DMS153 treated with DMSO at 0.1 percent for 48 hours (cell line): ENCODE data around the gene E4F1.

Source experiments
- DNase-seq: peaks from one replicate; lab custom pipeline; 2025; ENCODE audit not compliant: unreplicated experiment; lab: John Stamatoyannopoulos, UW

E4F1 gene

GRCh38 chr16:2205104-2205966 lies 18.1 kb upstream of the E4F1 start, which contains the start of gene MLST8:
Gene MLST8 (plus strand): TSS chr16:2205454. CDS start chr16:2206086, 632 bp downstream.
- DNase-seq, result peak; percentile 62

GRCh38 chr16:2205967-2206313 lies 17.5 kb upstream of the E4F1 start:
- DNase-seq, result no peak

- DNase-seq, result no peak
Measured at GRCh38 chr16:2206420-2206779, 17.0 kb upstream of the E4F1 start.

- DNase-seq, result no peak
Measured at GRCh38 chr16:2206780-2207433, 16.5 kb upstream of the E4F1 start.

- no peak for DNase-seq
Measured at GRCh38 chr16:2207872-2208271, 15.5 kb upstream of the E4F1 start.

GRCh38 chr16:2208308-2208707 lies 15.1 kb upstream of the E4F1 start:
- no peak for DNase-seq

GRCh38 chr16:2208772-2209171 lies 14.6 kb upstream of the E4F1 start:
- DNase-seq, result no peak

- DNase-seq, result no peak
Measured at GRCh38 chr16:2209258-2210008, 14.0 kb upstream of the E4F1 start.

GRCh38 chr16:2210009-2210332 lies 13.4 kb upstream of the E4F1 start:
- no peak for DNase-seq

GRCh38 chr16:2210386-2211365 lies 12.7 kb upstream of the E4F1 start, which contains the start of gene BRICD5:
Gene BRICD5 (minus strand): TSS chr16:2210863. CDS start chr16:2210833, 30 bp downstream.
- DNase-seq, result no peak

- no peak for DNase-seq
Measured at GRCh38 chr16:2211923-2212347, 11.5 kb upstream of the E4F1 start.

- no peak for DNase-seq
Measured at GRCh38 chr16:2212362-2213324, 10.7 kb upstream of the E4F1 start.

- DNase-seq, result no peak
Measured at GRCh38 chr16:2213817-2214718, 9.3 kb upstream of the E4F1 start.

GRCh38 chr16:2214719-2214968 lies 8.7 kb upstream of the E4F1 start, which contains the start of gene PGP:
Gene PGP (minus strand): TSS chr16:2214840. CDS start chr16:2214777, 63 bp downstream.
- DNase-seq, result no peak

- no peak for DNase-seq
Measured at GRCh38 chr16:2216330-2216729, 7.1 kb upstream of the E4F1 start.

GRCh38 chr16:2223942-2224486 lies 623 bp downstream of the E4F1 start:
- no peak for DNase-seq

GRCh38 chr16:2226245-2226793 lies 2.9 kb downstream of the E4F1 start:
- DNase-seq, result no peak

- no peak for DNase-seq
Measured at GRCh38 chr16:2226918-2227317, 3.5 kb downstream of the E4F1 start.
